Sigmoid colon (tissue), 3 donors: ENCODE results near the gene TGFBI.

Source experiments
- POLR2A ChIP-seq, 2 donors: fragments of 450-650 bp; IDR thresholded peaks; one replicate each; pipeline ENCODE4 v1.6.1; 2016; ENCODE audit warnings: antibody characterized with exemption in 2 of 2, mild to moderate bottlenecking in 2 of 2, moderate library complexity in 2 of 2
- TF ChIP-seq, protein P1 (sequence below), 4 experiments: fragments of 450-650 bp in 3 of 4; fragments of 200-600 bp in 1 of 4; IDR thresholded peaks; one replicate each; pipeline ENCODE4 v1.5.1; 2016 to 2019; ENCODE audit warnings: antibody characterized with exemption in 4 of 4, mild to moderate bottlenecking in 3 of 4, moderate library complexity in 2 of 4

DNA sequence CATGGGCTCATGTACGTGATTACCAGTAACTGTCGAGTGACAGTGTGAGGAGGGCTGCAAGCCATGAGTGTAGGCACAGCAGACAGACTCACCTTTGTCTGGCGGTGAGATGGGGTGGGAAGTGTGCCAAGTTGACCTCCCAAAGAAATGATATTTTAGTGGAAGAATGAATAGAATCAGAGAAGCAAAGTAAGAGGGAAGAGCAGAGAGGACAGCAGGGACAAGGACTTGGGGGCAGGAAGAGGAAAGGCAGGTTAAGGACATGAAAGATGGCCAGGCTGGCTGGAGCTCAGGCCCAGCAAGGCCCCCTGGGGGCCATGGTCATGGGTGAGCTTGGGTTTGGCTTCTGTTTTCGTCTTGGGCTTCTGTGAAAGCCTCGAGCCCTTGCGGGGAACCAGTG, 20.2 kb downstream of the TGFBI start:
- TF ChIP-seq, protein P1, sequence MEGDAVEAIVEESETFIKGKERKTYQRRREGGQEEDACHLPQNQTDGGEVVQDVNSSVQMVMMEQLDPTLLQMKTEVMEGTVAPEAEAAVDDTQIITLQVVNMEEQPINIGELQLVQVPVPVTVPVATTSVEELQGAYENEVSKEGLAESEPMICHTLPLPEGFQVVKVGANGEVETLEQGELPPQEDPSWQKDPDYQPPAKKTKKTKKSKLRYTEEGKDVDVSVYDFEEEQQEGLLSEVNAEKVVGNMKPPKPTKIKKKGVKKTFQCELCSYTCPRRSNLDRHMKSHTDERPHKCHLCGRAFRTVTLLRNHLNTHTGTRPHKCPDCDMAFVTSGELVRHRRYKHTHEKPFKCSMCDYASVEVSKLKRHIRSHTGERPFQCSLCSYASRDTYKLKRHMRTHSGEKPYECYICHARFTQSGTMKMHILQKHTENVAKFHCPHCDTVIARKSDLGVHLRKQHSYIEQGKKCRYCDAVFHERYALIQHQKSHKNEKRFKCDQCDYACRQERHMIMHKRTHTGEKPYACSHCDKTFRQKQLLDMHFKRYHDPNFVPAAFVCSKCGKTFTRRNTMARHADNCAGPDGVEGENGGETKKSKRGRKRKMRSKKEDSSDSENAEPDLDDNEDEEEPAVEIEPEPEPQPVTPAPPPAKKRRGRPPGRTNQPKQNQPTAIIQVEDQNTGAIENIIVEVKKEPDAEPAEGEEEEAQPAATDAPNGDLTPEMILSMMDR (IDR thresholded peaks at IDR 0.05) = no peak
- TF ChIP-seq POLR2A (IDR thresholded peaks at IDR 0.05) = no peak
